VCaP (cell line): ENCODE data around the gene PIN1.

Experiments
- H3K27ac ChIP-seq: fragments of 450-650 bp; 2 replicates; pipeline ENCODE4 v1.5.1; 2017
- CTCF ChIP-seq: fragments of 450-650 bp; conservative IDR thresholded peaks from 2 replicates; pipeline ENCODE4 v1.5.1; 2017; ENCODE audit warnings: mild to moderate bottlenecking, moderate library complexity

The PIN1 gene

DNA sequence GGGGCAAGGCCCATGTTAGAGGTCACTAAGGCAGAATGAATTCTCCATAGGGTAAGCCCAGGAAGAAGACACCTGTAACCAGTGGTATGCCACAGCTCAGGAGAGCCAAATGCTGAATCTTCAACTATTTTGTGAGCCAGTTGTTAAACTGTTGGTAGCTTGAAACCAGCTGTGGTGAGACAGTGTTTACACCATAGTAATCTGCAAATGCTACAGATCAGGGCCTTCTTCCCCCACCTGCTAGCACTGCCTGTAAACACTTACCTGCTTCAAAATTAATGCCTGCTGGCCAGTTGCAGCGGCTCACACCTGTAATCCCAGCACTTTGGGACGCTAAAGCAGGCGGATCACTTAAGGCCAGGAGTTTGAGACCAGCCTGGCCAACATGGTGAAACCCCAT, 28.3 kb upstream of the PIN1 start:
- H3K27ac ChIP-seq, result no peak overlapping the region
- TF ChIP-seq CTCF, result no peak

DNA sequence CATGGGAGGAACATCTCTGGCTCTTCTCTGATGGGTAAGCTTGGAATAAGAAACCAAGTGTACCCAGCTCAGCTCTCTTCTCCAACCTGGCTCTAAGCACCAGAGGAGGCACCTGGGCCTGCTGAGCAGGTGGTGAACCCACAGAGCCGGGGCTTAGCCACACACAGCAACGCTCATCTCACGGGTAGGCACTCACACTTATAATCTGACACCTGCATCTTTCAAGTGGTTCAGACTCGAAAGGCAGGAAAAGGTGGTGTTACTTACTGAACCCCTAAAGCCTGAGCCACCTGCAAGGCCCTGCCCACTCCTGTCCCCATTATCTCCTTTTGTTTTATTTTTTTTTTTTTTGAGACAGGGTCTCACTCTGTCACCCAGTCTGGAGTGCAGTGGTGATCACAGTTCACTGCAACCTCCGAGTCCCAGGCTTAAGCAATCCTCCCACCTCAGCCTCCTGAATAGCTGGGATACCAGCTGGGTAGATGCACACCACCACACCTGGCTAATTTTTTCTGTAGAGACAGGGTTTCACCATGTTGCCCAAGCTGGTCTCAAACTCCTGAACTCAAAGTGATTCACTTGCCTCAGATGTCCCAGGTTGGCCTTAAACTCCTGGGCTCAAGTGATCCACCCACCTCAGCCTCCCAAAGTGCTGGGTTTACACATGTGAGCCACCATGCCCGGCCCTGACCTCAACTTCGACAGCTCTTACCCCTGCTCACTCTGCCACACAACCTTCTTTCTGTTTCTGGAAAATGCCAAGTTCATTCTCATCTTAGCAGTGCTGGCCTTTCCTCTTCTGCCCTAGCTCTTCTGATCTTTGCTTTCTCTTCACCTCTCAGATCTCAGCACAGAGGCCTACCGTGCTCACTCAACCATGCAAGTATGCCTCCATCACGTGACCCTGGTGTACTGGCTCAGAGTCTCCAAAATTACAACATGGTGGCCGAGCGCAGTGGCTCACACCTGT, 26.0 kb upstream of the PIN1 start:
- no peak for TF ChIP-seq CTCF
- H3K27ac ChIP-seq, result no peak overlapping the region

GRCh38 chr19:9811139-9811538, 24.0 kb upstream of the PIN1 start:
- no peak for TF ChIP-seq CTCF
- H3K27ac ChIP-seq, result no peak overlapping the region

GRCh38 chr19:9818175-9818733, 16.9 kb upstream of the PIN1 start:
- no peak for TF ChIP-seq CTCF
- H3K27ac ChIP-seq, result peak overlapping the region; percentile 81

GRCh38 chr19:9818734-9819595, 16.2 kb upstream of the PIN1 start, which contains the start of gene FBXL12:
TSS of gene FBXL12 (minus strand) at chr19:9819079. CDS start at chr19:9818813, 266 bp downstream.
- peak within 1 kb of the TSS; percentile 81 for H3K27ac ChIP-seq
- TF ChIP-seq CTCF, result no peak

DNA sequence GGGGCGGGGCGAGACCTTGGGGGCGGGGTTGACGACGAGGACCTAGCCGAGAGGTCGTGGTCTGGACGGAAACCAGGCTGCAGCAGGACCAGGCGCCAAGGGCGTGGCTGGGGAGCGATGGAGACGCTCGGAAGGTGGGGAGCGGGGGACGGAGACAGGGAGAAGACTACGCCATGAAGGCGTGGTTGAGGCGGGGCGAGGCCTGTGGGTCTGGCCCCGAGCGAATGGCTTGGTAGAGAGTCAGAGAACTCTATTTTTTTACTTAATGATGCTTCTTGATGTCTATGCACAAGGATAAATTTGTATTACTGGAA, 15.6 kb upstream of the PIN1 start:
- TF ChIP-seq CTCF, result no peak
- H3K27ac ChIP-seq, result peak overlapping the region; percentile 42; the same call in 1 of the 2 replicates

- peak overlapping the region; percentile 42; the same call in 1 of the 2 replicates for H3K27ac ChIP-seq
Measured at GRCh38 chr19:9820034-9820433, 15.1 kb upstream of the PIN1 start.
